ENCODE results near the gene COLQ. TPM values are rescaled to one million over a fixed set of nuclear protein-coding genes. Genes with fewer than 3 reads are reported as not detected.

The COLQ gene
- total RNA-seq, 2 donors from 2014 or later, result 1.8 to 5.3 TPM

- Histone ChIP-seq H3K9me3 (no peaks in the 10 kb centered on the region), H3K36me3 (replicated peaks in 1 of 2; ENCODE audit: insufficient read depth in 1 of 2, low read depth in 2 of 2) (peaks cover 0 to 2% of the 10 kb centered on the region in 2 donors), H3K27me3 (no peaks in the 10 kb centered on the region), H3K4me1 (peaks cover 4% of the 10 kb centered on the region), H3K4me3 (no peak overlapping the region), H3K27ac (peak overlapping the region in 1 of 4 donors; percentile 56)
- intact Hi-C loops (cut with DNase I), result no loop called here
- 70 to 74% methylated on average over 2 of the region's 2 CpGs for whole genome bisulfite sequencing, 2 donors
- TF ChIP-seq POLR2A (IDR thresholded peaks at IDR 0.05) (no peak), CTCF (IDR thresholded peaks at IDR 0.05) (no peak)
- no peak for DNase-seq
- ATAC-seq, result no peak
Measured at GRCh38 chr3:15556512-15556911, 35.0 kb upstream of the COLQ start.

GRCh38 chr3:15553749-15554148 lies 32.2 kb upstream of the COLQ start:
- intact Hi-C loops (cut with DNase I), result no loop called here
- no peak for TF ChIP-seq POLR2A (IDR thresholded peaks at IDR 0.05)
- no peak for TF ChIP-seq CTCF (IDR thresholded peaks at IDR 0.05)
- Histone ChIP-seq H3K27ac (no peak overlapping the region), H3K4me1 (peaks cover 4% of the 10 kb centered on the region), H3K36me3 (replicated peaks in 1 of 2; ENCODE audit: insufficient read depth in 1 of 2, low read depth in 2 of 2) (no peaks in the 10 kb centered on the region), H3K27me3 (no peaks in the 10 kb centered on the region), H3K4me3 (no peak overlapping the region), H3K9me3 (no peaks in the 10 kb centered on the region)
- ATAC-seq (no peak), DNase-seq (no peak)
- WGBS, 2 donors, result 34 to 38% methylated on average over 3 of the region's 3 CpGs

GRCh38 chr3:15551902-15552301 lies 30.4 kb upstream of the COLQ start:
- no peak overlapping the region for H3K4me3 ChIP-seq
- H3K36me3 ChIP-seq (replicated peaks in 1 of 2; ENCODE audit: insufficient read depth in 1 of 2, low read depth in 2 of 2), result no peaks in the 10 kb centered on the region
- no peak for DNase-seq
- 74 to 80% methylated on average over 1 of the region's 1 CpG for WGBS, 2 donors
- H3K9me3 ChIP-seq, result no peaks in the 10 kb centered on the region
- no peak for TF ChIP-seq CTCF (IDR thresholded peaks at IDR 0.05)
- no peak for TF ChIP-seq POLR2A (IDR thresholded peaks at IDR 0.05)
- no peak for ATAC-seq
- intact Hi-C loops (cut with DNase I), result no loop called here
- H3K4me1 ChIP-seq, result peaks cover 4% of the 10 kb centered on the region
- no peaks in the 10 kb centered on the region for H3K27me3 ChIP-seq
- H3K27ac ChIP-seq, result no peak overlapping the region

- WGBS, 2 donors, result 93 to 95% methylated on average over 1 to 6 of the region's 6 CpGs
- Histone ChIP-seq H3K36me3 (replicated peaks in 1 of 2; ENCODE audit: insufficient read depth in 1 of 2, low read depth in 2 of 2) (no peaks in the 10 kb centered on the region), H3K4me1 (peaks cover 4% of the 10 kb centered on the region), H3K9me3 (no peaks in the 10 kb centered on the region), H3K27ac (no peak overlapping the region), H3K4me3 (no peak overlapping the region), H3K27me3 (no peaks in the 10 kb centered on the region)
- DNase-seq, result no peak
- ATAC-seq, result no peak
- intact Hi-C loops (cut with DNase I), result no loop called here
- TF ChIP-seq POLR2A (IDR thresholded peaks at IDR 0.05), result no peak
- TF ChIP-seq CTCF (IDR thresholded peaks at IDR 0.05), result no peak
Measured at GRCh38 chr3:15549846-15550245, 28.3 kb upstream of the COLQ start.

- no peak overlapping the region for H3K27ac ChIP-seq
- ATAC-seq (no peak), DNase-seq (no peak)
- no peaks in the 10 kb centered on the region for H3K27me3 ChIP-seq
- H3K4me1 ChIP-seq, result no peaks in the 10 kb centered on the region
- H3K9me3 ChIP-seq, result no peaks in the 10 kb centered on the region
- H3K36me3 ChIP-seq (replicated peaks in 1 of 2; ENCODE audit: insufficient read depth in 1 of 2, low read depth in 2 of 2), result no peaks in the 10 kb centered on the region
- TF ChIP-seq CTCF (IDR thresholded peaks at IDR 0.05) (no peak), POLR2A (IDR thresholded peaks at IDR 0.05) (no peak)
- intact Hi-C loops (cut with DNase I), result no loop called here
- WGBS, 2 donors, result 22 to 53% methylated on average over 5 of the region's 5 CpGs
- no peak overlapping the region for H3K4me3 ChIP-seq
Measured at GRCh38 chr3:15542614-15543013, 21.1 kb upstream of the COLQ start.

Data from body of pancreas (tissue), 4 donors.